H1 (cell line): Measurements from ENCODE around the gene LRRC63. TPM values are rescaled to one million over a fixed set of nuclear protein-coding genes. Genes with fewer than 3 reads are reported as not detected.

Experiments
- JUND ChIP-seq: IDR thresholded peaks from 2 replicates; pipeline ENCODE4 v1.6.1; 2011; ENCODE audit warnings: mild to moderate bottlenecking, improper control_type of control experiment, low read length
- KDM1A ChIP-seq: fragments of 200-600, 300-600 bp; sonication (generic); IDR thresholded peaks from 2 replicates; pipeline ENCODE4 v1.7.1; 2016; ENCODE audit warnings: mild to moderate bottlenecking, low read length, borderline replicate concordance
- PHF8 ChIP-seq: fragments of 200-600 bp; sonication (generic); conservative IDR thresholded peaks from 2 replicates; pipeline ENCODE4 v1.7.1; 2012; ENCODE audit warnings: low read depth, mild to moderate bottlenecking, inconsistent platforms, low read length, moderate library complexity
- TAF1 ChIP-seq: IDR thresholded peaks from 2 replicates; pipeline ENCODE4 v1.6.1; 2011; ENCODE audit warnings: mild to moderate bottlenecking, low read depth, low read length
- YY1 ChIP-seq: IDR thresholded peaks from 2 replicates; pipeline ENCODE4 v1.6.1; 2011; ENCODE audit warnings: low read depth, mild to moderate bottlenecking, low read length
- ZNF274 ChIP-seq: IDR thresholded peaks from 2 replicates; pipeline ENCODE4 v1.7.0; 2012; ENCODE audit warnings: low read length, borderline replicate concordance; ENCODE audit errors: extremely low read depth
- polyA plus RNA-seq, 7 experiments: library from polyadenylated mRNA; depleted of rRNA in 3 of 7; stranded (reverse) in 5 of 7; unstranded in 2 of 7; fragments of >200 nt in 5 of 7; fragments of 200-250 nt in 2 of 7; gene quantifications; 1 replicate in 5 of 7; 2 replicates in 1 of 7; 4 replicates in 1 of 7; pipeline versions ENCODE4 v1.2.1 to v1.2.3, GENCODE V29; 2011 to 2013; ENCODE audit warnings: missing spikeins in 2 of 7, mixed read lengths in 2 of 7
- total RNA-seq: library from RNA; stranded (reverse); fragmentation: NEBNext Ultra II Directional; extraction: Animal tissue kit (Norgen Biotek cat#: 25700); gene quantifications from 2 replicates; pipeline ENCODE4 v1.2.1, GENCODE V29; 2021

LRRC63 gene
- total and polyA plus RNA-seq, 2 of the 8 experiments (the other 6 are each of a cell fraction or from before 2014, with no cell fraction given): not detected

- TF ChIP-seq TAF1 (no peak), KDM1A (no peak), PHF8 (no peak), ZNF274 (no peak), YY1 (no peak), JUND (no peak)
These were observed 41.0 kb upstream of the LRRC63 start (continued) for GRCh38 chr13:46170687-46171086.
